Endothelial cell of umbilical vein (primary cell): Measurements from ENCODE around the gene MTR.

Experiments used
- CTCF ChIP-seq, 2 donors: IDR thresholded peaks; 1 replicate in 1 of 2; 2 replicates in 1 of 2; pipeline ENCODE4 v1.5.1; 2011; ENCODE audit warnings: low read length in 2 of 2, mild to moderate bottlenecking in 2 of 2, moderate library complexity in 2 of 2, control low read depth in 1 of 2, inconsistent platforms in 1 of 2, low read depth in 1 of 2; ENCODE audit not compliant: insufficient read depth in 1 of 2; ENCODE audit errors: extremely low read depth in 1 of 2
- EZH2 ChIP-seq: IDR thresholded peaks from 2 replicates; pipeline ENCODE4 v1.6.1; 2012; ENCODE audit warnings: borderline replicate concordance, low read depth, mild to moderate bottlenecking, moderate library complexity, low read length, inconsistent platforms; ENCODE audit not compliant: severe bottlenecking
- POLR2A ChIP-seq: IDR thresholded peaks from 2 replicates; pipeline ENCODE4 v1.6.1; 2012; ENCODE audit warnings: low read depth, mild to moderate bottlenecking, control low read depth, low read length
- POLR2AphosphoS5 ChIP-seq: IDR thresholded peaks from 2 replicates; pipeline ENCODE4 v1.6.1; 2012; ENCODE audit warnings: low read depth, mild to moderate bottlenecking, control low read depth, low read length, moderate library complexity; ENCODE audit not compliant: insufficient read depth
- TF ChIP-seq, protein P1 (sequence below): IDR thresholded peaks from 2 replicates; pipeline ENCODE4 v1.6.1; 2011; ENCODE audit not compliant: insufficient read depth, insufficient read length

DNA sequence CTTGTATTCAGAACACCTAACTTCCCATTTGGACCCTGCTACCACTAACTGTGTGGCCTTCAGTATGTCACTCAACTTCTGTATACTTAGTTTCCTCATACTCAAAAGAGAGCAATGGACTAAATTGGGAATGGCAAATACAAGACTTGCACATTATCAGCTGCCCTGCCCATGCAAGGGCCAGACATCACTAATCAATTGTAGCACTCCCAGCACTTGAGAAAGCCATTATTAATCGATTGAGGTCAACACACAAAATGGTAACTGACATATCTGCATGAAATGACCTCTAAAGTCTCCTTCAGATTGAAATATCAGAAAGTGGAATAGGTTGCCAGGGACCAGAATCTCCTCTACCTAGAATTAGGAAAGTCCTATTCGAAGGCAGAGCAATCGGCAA lies 149.9 kb downstream of the MTR start:
- TF ChIP-seq, protein P1, sequence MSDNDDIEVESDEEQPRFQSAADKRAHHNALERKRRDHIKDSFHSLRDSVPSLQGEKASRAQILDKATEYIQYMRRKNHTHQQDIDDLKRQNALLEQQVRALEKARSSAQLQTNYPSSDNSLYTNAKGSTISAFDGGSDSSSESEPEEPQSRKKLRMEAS = no peak
- no peak for TF ChIP-seq EZH2
- TF ChIP-seq CTCF (IDR thresholded peaks at IDR 0.05; ENCODE audit: extremely low read depth in 1 of 2, insufficient read depth in 1 of 2, low read depth in 1 of 2, low read length in 2 of 2) = no peak
- no peak for TF ChIP-seq POLR2A
- no peak for TF ChIP-seq POLR2AphosphoS5
